ENCODE results near the gene TLR10. TPM values are rescaled to one million over a fixed set of nuclear protein-coding genes. Genes with fewer than 3 reads are reported as not detected.

The TLR10 gene
- total and polyA plus RNA-seq, 9 of the 15 experiments (the other 6 are each of a cell fraction or from before 2014, with no cell fraction given): 0.03 to 0.05 TPM; not detected in 7

DNA sequence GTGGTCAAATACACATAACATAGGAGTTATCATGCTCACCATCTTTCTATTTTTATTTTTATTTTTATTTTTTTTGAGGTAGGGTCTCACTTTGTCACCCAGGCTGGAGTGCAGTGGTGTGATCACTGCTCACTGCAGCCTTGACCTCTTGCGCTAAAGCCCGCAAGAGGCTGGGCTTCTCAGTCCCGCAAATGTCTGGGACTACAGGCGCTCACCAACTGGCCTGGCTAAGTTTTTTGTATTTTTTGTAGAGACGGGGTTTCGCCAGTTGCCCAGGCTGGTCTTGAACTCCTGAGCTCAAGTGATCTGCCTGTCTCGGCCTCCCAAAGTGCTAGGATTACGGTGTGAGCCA, 295 bp upstream of the TLR10 start:
- FAIRE-seq: no peak
- H3K79me2 ChIP-seq (ENCODE audit: control insufficient read depth, insufficient read depth, low read length): no peaks in the 10 kb centered on the region
- intact Hi-C loops (cut with micrococcal nuclease): loop anchor here (2.0 to 5.0 kb wide), 2 partner anchors 74 to 720 kb away; partner anchors contain the start of gene TLR6
- no peaks in the 10 kb centered on the region for H3K36me3 ChIP-seq (ENCODE audit: control insufficient read depth, insufficient read depth, low read length)
- H3K27me3 ChIP-seq (ENCODE audit: control insufficient read depth in 2 of 2, insufficient read depth in 2 of 2, low read length in 2 of 2): peaks cover 0 to 9% of the 10 kb centered on the region in 2 experiments; a peak in 3 of 5 replicates
- no peak for ATAC-seq
- ChIA-PET POLR2A (interaction anchor here (0.7 to 1.2 kb wide), 3 partner anchors 10 to 35 kb away, joined by 3 to 4 read pairs (median 3); no protein-coding TSS in a partner anchor), CTCF (ENCODE audit: low intra/inter-chr PET ratio) (interaction anchor here (0.5 to 1.9 kb wide), 3 partner anchors 603 to 721 kb away, joined by 3 to 14 read pairs (median 5); no protein-coding TSS in a partner anchor)
- in situ Hi-C loops (cut with MboI): no loop called here
- no peak overlapping the region for H2AFZ ChIP-seq (ENCODE audit: low read depth, low read length)
- no peak overlapping the region for H3K4me3 ChIP-seq
- H3K9ac ChIP-seq (ENCODE audit: insufficient read depth in 1 of 2, low read depth in 2 of 2, low read length in 2 of 2): no peak overlapping the region
- H3K9me1 ChIP-seq (ENCODE audit: control insufficient read depth, insufficient read depth, low read length): no peaks in the 10 kb centered on the region
- TF ChIP-seq, protein P1, sequence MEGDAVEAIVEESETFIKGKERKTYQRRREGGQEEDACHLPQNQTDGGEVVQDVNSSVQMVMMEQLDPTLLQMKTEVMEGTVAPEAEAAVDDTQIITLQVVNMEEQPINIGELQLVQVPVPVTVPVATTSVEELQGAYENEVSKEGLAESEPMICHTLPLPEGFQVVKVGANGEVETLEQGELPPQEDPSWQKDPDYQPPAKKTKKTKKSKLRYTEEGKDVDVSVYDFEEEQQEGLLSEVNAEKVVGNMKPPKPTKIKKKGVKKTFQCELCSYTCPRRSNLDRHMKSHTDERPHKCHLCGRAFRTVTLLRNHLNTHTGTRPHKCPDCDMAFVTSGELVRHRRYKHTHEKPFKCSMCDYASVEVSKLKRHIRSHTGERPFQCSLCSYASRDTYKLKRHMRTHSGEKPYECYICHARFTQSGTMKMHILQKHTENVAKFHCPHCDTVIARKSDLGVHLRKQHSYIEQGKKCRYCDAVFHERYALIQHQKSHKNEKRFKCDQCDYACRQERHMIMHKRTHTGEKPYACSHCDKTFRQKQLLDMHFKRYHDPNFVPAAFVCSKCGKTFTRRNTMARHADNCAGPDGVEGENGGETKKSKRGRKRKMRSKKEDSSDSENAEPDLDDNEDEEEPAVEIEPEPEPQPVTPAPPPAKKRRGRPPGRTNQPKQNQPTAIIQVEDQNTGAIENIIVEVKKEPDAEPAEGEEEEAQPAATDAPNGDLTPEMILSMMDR (IDR thresholded peaks at IDR 0.05 in 2 of 3, conservative IDR thresholded peaks at IDR 0.05 in 1 of 3; ENCODE audit: insufficient read depth in 2 of 3, low read depth in 1 of 3, low read length in 3 of 3): 0 out of 6 replicates have a peak, but pooled peaks of 1 of the 3 experiments have one; percentile 14
- no peak for TF ChIP-seq RBM39 (optimal IDR thresholded peaks at IDR 0.05; ENCODE audit: low read depth, low read length)
- WGBS (ENCODE audit: insufficient coverage, low coverage, missing lambda C conversion rate): 45% methylated on average over 8 of the region's 8 CpGs
- no peaks in the 10 kb centered on the region for H3K9me3 ChIP-seq (replicated peaks; ENCODE audit: control insufficient read depth, insufficient read depth, low read depth, low read length)
- no peak overlapping the region for H3K27ac ChIP-seq (ENCODE audit: extremely low read depth, low read depth, low read length)
- BruUV-seq (replicated peaks): no TSS peak
- H4K20me1 ChIP-seq (replicated peaks; ENCODE audit: control insufficient read depth, insufficient read depth, low read length): no peaks in the 10 kb centered on the region
- no peak overlapping the region for H3K4me2 ChIP-seq (ENCODE audit: insufficient read depth, low read length)
- no peaks in the 10 kb centered on the region for H3K4me1 ChIP-seq (replicated peaks in 1 of 2; ENCODE audit: control insufficient read depth in 2 of 2, insufficient read depth in 2 of 2, low read length in 2 of 2)
- DNase-seq (ENCODE audit: extremely low read depth in 1 of 4, low spot score in 3 of 4): no peak

- intact Hi-C loops (cut with micrococcal nuclease): loop anchor here (2.0 to 5.0 kb wide), 2 partner anchors 75 to 719 kb away; partner anchors contain the start of gene TLR6
- in situ Hi-C loops (cut with MboI): no loop called here
- Histone ChIP-seq H2AFZ (ENCODE audit: low read depth, low read length) (no peak overlapping the region), H3K27me3 (ENCODE audit: control insufficient read depth in 2 of 2, insufficient read depth in 2 of 2, low read length in 2 of 2) (peaks cover 0 to 9% of the 10 kb centered on the region in 2 experiments; a peak in 3 of 5 replicates), H4K20me1 (replicated peaks; ENCODE audit: control insufficient read depth, insufficient read depth, low read length) (no peaks in the 10 kb centered on the region), H3K27ac (ENCODE audit: extremely low read depth, low read depth, low read length) (no peak overlapping the region), H3K4me3 (no peak overlapping the region), H3K79me2 (ENCODE audit: control insufficient read depth, insufficient read depth, low read length) (no peaks in the 10 kb centered on the region), H3K9me3 (replicated peaks; ENCODE audit: control insufficient read depth, insufficient read depth, low read depth, low read length) (no peaks in the 10 kb centered on the region), H3K9ac (ENCODE audit: insufficient read depth in 1 of 2, low read depth in 2 of 2, low read length in 2 of 2) (no peak overlapping the region), H3K4me2 (ENCODE audit: insufficient read depth, low read length) (no peak overlapping the region), H3K36me3 (ENCODE audit: control insufficient read depth, insufficient read depth, low read length) (no peaks in the 10 kb centered on the region), H3K4me1 (replicated peaks in 1 of 2; ENCODE audit: control insufficient read depth in 2 of 2, insufficient read depth in 2 of 2, low read length in 2 of 2) (no peaks in the 10 kb centered on the region), H3K9me1 (ENCODE audit: control insufficient read depth, insufficient read depth, low read length) (no peaks in the 10 kb centered on the region)
- FAIRE-seq (no peak), DNase-seq (ENCODE audit: extremely low read depth in 1 of 4, low spot score in 3 of 4) (no peak), ATAC-seq (no peak)
- WGBS (ENCODE audit: insufficient coverage, low coverage, missing lambda C conversion rate): 4% methylated on average over 4 of the region's 4 CpGs
- TF ChIP-seq YY1 (IDR thresholded peaks at IDR 0.05; ENCODE audit: borderline replicate concordance in 1 of 3, control insufficient read depth in 1 of 3, extremely low read depth in 1 of 3, insufficient read depth in 3 of 3, insufficient read length in 1 of 3, insufficient replicate concordance in 2 of 3, low read depth in 1 of 3, low read length in 2 of 3) (peak in 1 of 3 experiments; percentile 45), CHCHD3 (CRISPR knock-in tag; IDR thresholded peaks at IDR 0.05) (no peak), SPI1 (IDR thresholded peaks at IDR 0.05; ENCODE audit: borderline replicate concordance, low read depth, low read length) (0 out of 2 replicates have a peak, but pooled peaks have one; percentile 27)
- no TSS peak for BruUV-seq (replicated peaks)
- ChIA-PET POLR2A (interaction anchor here (1.2 kb wide), 1 partner anchor 12 kb away, joined by 3 read pairs; no protein-coding TSS in a partner anchor), CTCF (ENCODE audit: low intra/inter-chr PET ratio) (no interaction called here)
These were observed 932 bp downstream of the TLR10 start for GRCh38 chr4:38781854-38782261.

All from K562 (cell line).